DOHH2 (cell line): ENCODE results near the gene EHMT2.

Experiments
- H3F3A ChIP-seq: fragments of 200-600 bp; sonication (generic), shearing (Covaris generic); 2 replicates; pipeline ENCODE4 v1.6.0; 2016; ENCODE audit warnings: antibody characterized with exemption, mild to moderate bottlenecking; ENCODE audit not compliant: control insufficient read depth, insufficient read depth
- H3K27ac ChIP-seq: fragments of 200-600 bp; sonication (generic); 2 replicates; pipeline ENCODE4 v1.5.1; 2014; ENCODE audit warnings: low read depth, mild to moderate bottlenecking, low read length, moderate library complexity
- H3K27me3 ChIP-seq: fragments of 200-600 bp; sonication (generic); 2 replicates; pipeline ENCODE4 v1.6.1; 2014; ENCODE audit warnings: mild to moderate bottlenecking, low read length, mixed read lengths; ENCODE audit not compliant: control insufficient read depth
- H3K36me3 ChIP-seq: fragments of 200-600 bp; sonication (generic); 2 replicates; pipeline ENCODE4 v1.6.1; 2014; ENCODE audit warnings: mild to moderate bottlenecking, low read length, moderate library complexity, mixed read lengths; ENCODE audit not compliant: control insufficient read depth
- H3K4me1 ChIP-seq: fragments of 200-600 bp; sonication (generic); 2 replicates; pipeline ENCODE4 v1.6.1; 2014; ENCODE audit warnings: mild to moderate bottlenecking, low read length, mixed read lengths; ENCODE audit not compliant: control insufficient read depth
- H3K4me2 ChIP-seq: fragments of 200-600 bp; sonication (generic); 2 replicates; pipeline ENCODE4 v1.6.0; 2014; ENCODE audit warnings: mild to moderate bottlenecking, low read length, moderate library complexity
- H3K4me3 ChIP-seq: fragments of 200-600 bp; sonication (generic); 2 replicates; pipeline ENCODE4 v1.5.1; 2014; ENCODE audit warnings: mild to moderate bottlenecking, low read length, mixed read lengths
- H3K79me2 ChIP-seq: fragments of 200-600 bp; sonication (generic); 2 replicates; pipeline ENCODE4 v1.6.1; 2014; ENCODE audit warnings: mild to moderate bottlenecking, low read length, mixed read lengths; ENCODE audit not compliant: control insufficient read depth
- H3K9me2 ChIP-seq: fragments of 200-600 bp; sonication (generic); replicated peaks from 2 replicates; pipeline ENCODE4 v1.6.1; 2014; ENCODE audit warnings: mild to moderate bottlenecking, low read length, mixed read lengths; ENCODE audit not compliant: control insufficient read depth
- H3K9me3 ChIP-seq: fragments of 200-600 bp; sonication (generic); 2 replicates; pipeline ENCODE4 v1.6.1; 2014; ENCODE audit warnings: antibody characterized with exemption, low read length, mixed read lengths; ENCODE audit not compliant: control insufficient read depth, insufficient read depth
- H4K20me1 ChIP-seq: fragments of 200-600 bp; sonication (generic); 2 replicates; pipeline ENCODE4 v1.6.0; 2014; ENCODE audit warnings: low read depth, mild to moderate bottlenecking, antibody characterized with exemption, low read length, moderate library complexity; ENCODE audit not compliant: control insufficient read depth, insufficient read depth
- CTCF ChIP-seq: fragments of 200-600 bp; sonication (generic); IDR thresholded peaks from one replicate; pipeline ENCODE4 v1.5.1; 2014; ENCODE audit warnings: antibody characterized with exemption, mild to moderate bottlenecking, low read depth, low read length; ENCODE audit not compliant: poor library complexity, severe bottlenecking
- EZH2phosphoT487 ChIP-seq: fragments of 200-600 bp; sonication (generic); IDR thresholded peaks from 2 replicates; pipeline ENCODE4 v1.6.1; 2017; ENCODE audit warnings: borderline replicate concordance, mild to moderate bottlenecking, antibody characterized with exemption, low read length, moderate library complexity, mixed read lengths

The EHMT2 gene

DNA sequence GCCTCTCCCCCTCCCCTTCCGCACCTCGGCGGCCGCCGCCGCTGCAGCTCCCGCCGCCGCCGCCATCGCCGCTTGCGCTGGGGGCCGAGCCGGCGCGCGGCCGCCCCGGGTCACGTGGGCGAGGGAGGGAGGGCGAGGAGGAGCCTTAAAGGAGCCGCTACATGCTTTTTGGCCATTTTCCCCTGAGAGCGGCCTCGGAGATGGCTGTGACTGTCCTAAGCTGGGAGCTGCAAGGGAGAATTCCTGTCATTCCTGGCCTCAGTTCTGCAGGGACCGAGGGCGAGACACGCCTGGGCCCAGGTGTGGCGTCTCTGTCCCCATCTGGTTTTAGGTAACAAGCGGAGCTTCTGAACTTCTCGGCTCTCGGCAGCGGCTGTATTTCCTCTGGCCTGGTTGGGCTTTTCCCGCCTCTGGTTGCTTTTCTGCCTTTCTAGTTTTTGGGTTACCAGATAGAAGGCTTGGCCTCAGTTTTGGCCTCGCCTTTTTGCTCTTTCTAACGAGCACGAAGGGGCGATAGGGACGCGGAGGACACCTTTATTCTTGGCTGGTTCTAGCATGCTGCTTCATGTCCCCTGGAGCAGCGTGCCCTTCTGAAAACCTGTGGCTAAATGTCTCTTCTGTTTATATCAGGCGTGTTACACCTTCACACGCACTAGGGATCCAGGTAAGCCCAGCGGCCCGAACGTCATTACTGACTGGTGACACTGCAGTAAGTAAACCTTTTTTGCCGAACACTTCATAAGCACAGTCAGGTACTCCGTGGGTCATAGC lies at the start of gene EHMT2:
Gene EHMT2 (minus strand): TSS at position 87 of the 771 bp plus-strand sequence. CDS start 21 bp downstream, at position 66.
- Histone ChIP-seq H3K36me3 (peaks cover 37% of the 10 kb centered on the region), H3K9me2 (no peaks in the 10 kb centered on the region), H3K4me2 (peak within 1 kb of the TSS; percentile 85), H3K4me3 (peak within 1 kb of the TSS; percentile 86), H3K9me3 (no peaks in the 10 kb centered on the region), H3F3A (peaks cover 9% of the 10 kb centered on the region), H3K27me3 (no peaks in the 10 kb centered on the region), H3K27ac (peak within 1 kb of the TSS; percentile 62), H3K4me1 (peaks cover 38% of the 10 kb centered on the region), H4K20me1 (no peaks in the 10 kb centered on the region), H3K79me2 (peaks cover 40% of the 10 kb centered on the region)
- TF ChIP-seq CTCF, result no peak
- no peak for TF ChIP-seq EZH2phosphoT487

DNA sequence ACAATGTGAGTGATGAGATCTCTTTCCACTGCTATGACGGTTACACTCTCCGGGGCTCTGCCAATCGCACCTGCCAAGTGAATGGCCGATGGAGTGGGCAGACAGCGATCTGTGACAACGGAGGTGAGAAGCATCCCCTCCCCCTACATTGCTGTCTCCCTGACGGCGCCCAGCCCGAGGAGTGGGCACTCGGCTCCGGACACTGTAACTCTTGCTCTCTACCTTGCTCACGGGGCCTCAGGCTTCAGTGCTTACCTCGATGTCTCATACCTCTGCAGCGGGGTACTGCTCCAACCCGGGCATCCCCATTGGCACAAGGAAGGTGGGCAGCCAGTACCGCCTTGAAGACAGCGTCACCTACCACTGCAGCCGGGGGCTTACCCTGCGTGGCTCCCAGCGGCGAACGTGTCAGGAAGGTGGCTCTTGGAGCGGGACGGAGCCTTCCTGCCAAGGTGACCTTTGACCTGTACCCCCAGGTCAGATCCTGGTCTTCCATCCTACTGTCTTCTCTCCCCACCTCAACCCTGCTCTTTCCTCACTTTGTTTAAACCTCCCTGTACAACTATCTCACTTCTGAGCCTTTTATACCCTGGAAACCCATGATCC lies 49.7 kb upstream of the EHMT2 start:
- Histone ChIP-seq H3K4me3 (no peak overlapping the region), H3K79me2 (no peaks in the 10 kb centered on the region), H3K27ac (no peak overlapping the region), H4K20me1 (no peaks in the 10 kb centered on the region), H3K9me3 (no peaks in the 10 kb centered on the region), H3F3A (no peaks in the 10 kb centered on the region), H3K4me1 (no peaks in the 10 kb centered on the region), H3K36me3 (peaks cover 12% of the 10 kb centered on the region), H3K27me3 (peaks cover 3% of the 10 kb centered on the region; the same call in 1 of the 2 replicates), H3K9me2 (no peaks in the 10 kb centered on the region), H3K4me2 (no peak overlapping the region)
- no peak for TF ChIP-seq EZH2phosphoT487
- TF ChIP-seq CTCF, result no peak

GRCh38 chr6:31946370-31946885 lies 48.9 kb upstream of the EHMT2 start:
- H3K79me2 ChIP-seq, result no peaks in the 10 kb centered on the region
- no peaks in the 10 kb centered on the region for H4K20me1 ChIP-seq
- no peak overlapping the region for H3K4me3 ChIP-seq
- no peaks in the 10 kb centered on the region for H3K4me1 ChIP-seq
- no peak overlapping the region for H3K4me2 ChIP-seq
- peaks cover 3% of the 10 kb centered on the region; the same call in 1 of the 2 replicates for H3K27me3 ChIP-seq
- peaks cover 4% of the 10 kb centered on the region for H3K36me3 ChIP-seq
- H3K9me3 ChIP-seq, result no peaks in the 10 kb centered on the region
- TF ChIP-seq EZH2phosphoT487 (no peak), CTCF (no peak)
- no peaks in the 10 kb centered on the region for H3K9me2 ChIP-seq
- no peaks in the 10 kb centered on the region for H3F3A ChIP-seq
- no peak overlapping the region for H3K27ac ChIP-seq
